Measurements from ENCODE around the gene KCNB1.

The KCNB1 gene

DNA sequence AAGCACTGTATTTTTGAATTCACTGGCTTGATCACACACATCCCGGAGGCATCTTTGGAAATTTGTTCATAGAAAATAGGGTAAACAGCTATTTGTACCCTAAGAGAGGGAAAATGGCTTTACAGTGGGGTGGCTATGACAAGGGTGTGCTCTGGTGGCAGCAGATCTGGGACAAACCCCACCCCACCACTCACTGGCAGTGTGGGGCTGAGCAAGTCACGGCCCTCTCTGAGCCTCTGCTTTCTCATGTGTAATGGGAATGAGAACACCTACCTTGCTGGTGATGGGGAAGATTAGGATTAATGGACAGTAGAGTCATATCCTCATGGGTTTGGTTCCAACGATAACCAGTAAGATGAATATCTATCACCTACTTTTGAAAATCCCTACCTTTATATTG lies 78.0 kb downstream of the KCNB1 start:
- DNase-seq (ENCODE audit: insufficient read length), result no peak
- FAIRE-seq, result no peak
- TF ChIP-seq POLR2A (IDR thresholded peaks at IDR 0.05; ENCODE audit: low read depth, low read length), result no peak
- TF ChIP-seq TAF1 (IDR thresholded peaks at IDR 0.05; ENCODE audit: borderline replicate concordance, low read depth, low read length), result no peak
- no peak for TF ChIP-seq POLR2AphosphoS5 (IDR thresholded peaks at IDR 0.05; ENCODE audit: low read depth, low read length)

DNA sequence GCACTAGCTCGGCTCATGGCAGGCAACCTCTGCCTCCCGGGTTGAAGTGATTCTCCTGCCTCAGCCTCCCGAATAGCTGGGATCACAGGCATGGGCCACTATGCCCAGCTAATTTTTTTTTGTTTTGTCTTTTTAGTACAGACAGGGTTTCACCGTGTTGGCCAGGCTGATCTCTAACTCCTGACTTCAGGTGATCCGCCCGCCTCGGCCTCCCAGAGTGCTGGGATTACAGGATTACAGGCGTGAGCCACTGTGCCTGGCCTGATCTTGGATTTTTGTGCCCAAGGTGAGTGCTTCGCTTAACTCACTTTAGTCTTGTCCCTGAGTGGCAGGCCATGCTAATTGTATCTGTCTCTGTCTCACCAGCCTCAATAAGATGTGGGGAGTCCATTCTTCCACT lies 78.6 kb downstream of the KCNB1 start:
- TF ChIP-seq POLR2AphosphoS5 (IDR thresholded peaks at IDR 0.05; ENCODE audit: low read depth, low read length), result no peak
- TF ChIP-seq TAF1 (IDR thresholded peaks at IDR 0.05; ENCODE audit: borderline replicate concordance, low read depth, low read length), result no peak
- TF ChIP-seq POLR2A (IDR thresholded peaks at IDR 0.05; ENCODE audit: low read depth, low read length), result no peak
- FAIRE-seq, result no peak

GRCh38 chr20:49403012-49403411 lies 79.5 kb downstream of the KCNB1 start:
- no peak for FAIRE-seq

More for the DNA sequence above, 78.6 kb downstream of the KCNB1 start:
- DNase-seq (ENCODE audit: insufficient read length), result no peak

GRCh38 chr20:49400904-49401303 lies 81.6 kb downstream of the KCNB1 start:
- no peak for TF ChIP-seq POLR2AphosphoS5 (IDR thresholded peaks at IDR 0.05; ENCODE audit: low read depth, low read length)
- no peak for TF ChIP-seq POLR2A (IDR thresholded peaks at IDR 0.05; ENCODE audit: low read depth, low read length)
- TF ChIP-seq TAF1 (IDR thresholded peaks at IDR 0.05; ENCODE audit: borderline replicate concordance, low read depth, low read length), result no peak
- FAIRE-seq (no peak), DNase-seq (ENCODE audit: insufficient read length) (no peak)

More at GRCh38 chr20:49403012-49403411, 79.5 kb downstream of the KCNB1 start:
- TF ChIP-seq POLR2AphosphoS5 (IDR thresholded peaks at IDR 0.05; ENCODE audit: low read depth, low read length) (no peak), TAF1 (IDR thresholded peaks at IDR 0.05; ENCODE audit: borderline replicate concordance, low read depth, low read length) (no peak), POLR2A (IDR thresholded peaks at IDR 0.05; ENCODE audit: low read depth, low read length) (no peak)
- DNase-seq (ENCODE audit: insufficient read length), result no peak

- DNase-seq (ENCODE audit: insufficient read length) (no peak), FAIRE-seq (no peak)
- TF ChIP-seq POLR2A (IDR thresholded peaks at IDR 0.05; ENCODE audit: low read depth, low read length) (no peak), POLR2AphosphoS5 (IDR thresholded peaks at IDR 0.05; ENCODE audit: low read depth, low read length) (no peak), TAF1 (IDR thresholded peaks at IDR 0.05; ENCODE audit: borderline replicate concordance, low read depth, low read length) (no peak)
Observed at GRCh38 chr20:49400410-49400809, 82.1 kb downstream of the KCNB1 start.

GRCh38 chr20:49399329-49399728 lies 83.1 kb downstream of the KCNB1 start:
- TF ChIP-seq TAF1 (IDR thresholded peaks at IDR 0.05; ENCODE audit: borderline replicate concordance, low read depth, low read length) (no peak), POLR2AphosphoS5 (IDR thresholded peaks at IDR 0.05; ENCODE audit: low read depth, low read length) (no peak), POLR2A (IDR thresholded peaks at IDR 0.05; ENCODE audit: low read depth, low read length) (no peak)
- DNase-seq (ENCODE audit: insufficient read length), result no peak
- FAIRE-seq, result no peak

DNA sequence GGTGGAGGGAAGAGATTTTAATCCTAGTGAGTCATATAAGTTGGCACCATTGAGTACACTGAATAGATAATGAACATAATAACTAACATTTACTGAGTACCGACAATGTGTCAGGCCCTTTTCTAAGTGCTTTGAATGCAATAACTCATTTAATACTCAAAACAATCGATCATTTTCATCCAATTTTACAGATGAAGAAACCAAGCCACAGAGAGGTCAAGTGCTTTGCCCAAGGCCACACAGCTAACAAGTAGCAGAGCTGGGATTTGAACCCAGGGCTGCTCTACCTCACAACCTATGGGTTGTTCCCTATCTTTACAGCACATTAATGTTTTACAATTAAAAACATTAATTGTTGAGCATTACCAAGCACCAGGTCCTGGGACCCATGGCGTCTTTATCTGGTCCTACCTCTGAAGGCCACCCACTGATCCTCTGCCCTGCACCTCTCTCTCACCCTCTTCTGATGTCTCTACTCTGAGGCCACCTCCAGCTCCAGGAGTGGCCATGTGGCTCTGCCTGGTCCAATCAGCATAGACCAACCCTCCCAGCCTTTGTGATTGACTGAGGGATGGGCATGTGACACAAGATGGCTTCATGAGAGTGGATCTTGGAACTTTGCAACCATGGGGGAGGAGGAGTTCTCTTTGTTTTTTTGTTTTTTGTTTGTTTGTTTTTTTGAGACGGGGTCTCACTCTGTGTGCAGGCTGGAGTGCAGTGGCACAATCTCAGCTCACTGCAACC lies 83.9 kb downstream of the KCNB1 start:
- FAIRE-seq (no peak), DNase-seq (ENCODE audit: insufficient read length) (no peak)
- TF ChIP-seq POLR2A (IDR thresholded peaks at IDR 0.05; ENCODE audit: low read depth, low read length), result no peak

DNA sequence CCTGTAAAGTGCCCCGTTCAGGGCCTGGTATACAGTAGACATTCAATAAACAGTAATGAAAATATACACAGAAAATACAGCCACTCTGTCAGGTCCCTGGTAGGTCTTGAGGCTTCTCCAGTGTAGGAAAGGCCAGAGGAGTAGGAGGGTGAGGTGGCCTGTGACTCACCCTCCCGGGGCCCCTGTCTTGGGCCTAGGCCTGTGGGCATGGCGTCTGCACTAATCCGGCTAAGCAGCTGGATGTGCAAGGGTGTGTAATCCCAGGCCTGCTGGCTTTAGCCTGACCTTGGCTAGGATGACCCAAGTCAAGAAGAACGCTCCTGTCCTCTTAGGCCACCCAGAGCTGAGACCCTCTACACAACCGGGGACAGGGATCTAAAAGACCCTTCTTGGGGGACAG lies 84.9 kb downstream of the KCNB1 start:
- DNase-seq (ENCODE audit: insufficient read length), result no peak
- no peak for FAIRE-seq
- TF ChIP-seq POLR2A (IDR thresholded peaks at IDR 0.05; ENCODE audit: low read depth, low read length), result no peak
- TF ChIP-seq TAF1 (IDR thresholded peaks at IDR 0.05; ENCODE audit: borderline replicate concordance, low read depth, low read length), result no peak
- no peak for TF ChIP-seq POLR2AphosphoS5 (IDR thresholded peaks at IDR 0.05; ENCODE audit: low read depth, low read length)

GRCh38 chr20:49396230-49396629 lies 86.2 kb downstream of the KCNB1 start:
- FAIRE-seq, result no peak
- TF ChIP-seq POLR2A (IDR thresholded peaks at IDR 0.05; ENCODE audit: low read depth, low read length) (no peak), POLR2AphosphoS5 (IDR thresholded peaks at IDR 0.05; ENCODE audit: low read depth, low read length) (no peak), TAF1 (IDR thresholded peaks at IDR 0.05; ENCODE audit: borderline replicate concordance, low read depth, low read length) (no peak)
- DNase-seq (ENCODE audit: insufficient read length), result no peak

DNA sequence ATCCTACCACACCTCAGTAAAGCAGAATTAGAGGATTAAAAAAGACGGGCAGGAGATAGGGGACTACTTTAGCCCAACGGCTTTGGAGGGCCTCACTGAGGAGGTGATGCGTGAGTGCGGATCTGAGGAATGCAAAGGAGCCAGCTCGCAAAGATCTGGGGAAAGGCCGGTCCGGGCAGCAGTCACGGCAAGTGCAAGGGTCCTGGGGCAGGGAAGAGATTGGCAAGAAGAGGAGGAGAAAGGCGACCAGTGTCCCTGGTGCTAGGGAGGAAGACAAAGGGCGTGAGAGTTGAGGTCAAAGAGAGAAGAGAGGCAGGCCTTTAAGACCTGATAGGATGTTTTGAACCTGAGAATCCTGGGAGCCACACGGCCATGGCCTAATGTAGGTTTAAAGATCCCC lies 86.8 kb downstream of the KCNB1 start:
- FAIRE-seq, result no peak

DNA sequence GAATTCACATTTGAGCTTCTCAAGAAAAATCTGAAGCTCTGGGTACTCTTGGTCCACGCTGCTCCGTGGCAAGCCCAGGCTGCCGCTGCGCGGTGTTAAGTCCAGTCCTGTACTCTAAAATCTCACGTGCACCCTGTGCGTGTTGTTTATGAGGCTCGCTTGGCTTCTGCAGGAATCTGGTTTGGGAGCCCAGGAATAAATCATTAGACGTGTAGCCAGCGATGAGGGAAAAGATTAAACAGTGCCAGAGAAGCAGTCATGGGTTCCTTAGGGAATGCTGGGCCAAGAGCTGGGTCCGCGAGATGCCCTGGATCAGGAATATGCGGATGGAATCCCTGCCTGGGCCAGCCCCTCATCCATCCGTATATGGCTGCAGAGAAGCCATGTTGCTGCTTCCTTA lies 87.3 kb downstream of the KCNB1 start:
- FAIRE-seq (no peak), DNase-seq (ENCODE audit: insufficient read length) (no peak)
- TF ChIP-seq POLR2A (IDR thresholded peaks at IDR 0.05; ENCODE audit: low read depth, low read length) (no peak), POLR2AphosphoS5 (IDR thresholded peaks at IDR 0.05; ENCODE audit: low read depth, low read length) (no peak), TAF1 (IDR thresholded peaks at IDR 0.05; ENCODE audit: borderline replicate concordance, low read depth, low read length) (no peak)

More for the DNA sequence above, 86.8 kb downstream of the KCNB1 start:
- no peak for TF ChIP-seq POLR2AphosphoS5 (IDR thresholded peaks at IDR 0.05; ENCODE audit: low read depth, low read length)
- TF ChIP-seq TAF1 (IDR thresholded peaks at IDR 0.05; ENCODE audit: borderline replicate concordance, low read depth, low read length), result no peak
- no peak for TF ChIP-seq POLR2A (IDR thresholded peaks at IDR 0.05; ENCODE audit: low read depth, low read length)
- no peak for DNase-seq (ENCODE audit: insufficient read length)

DNA sequence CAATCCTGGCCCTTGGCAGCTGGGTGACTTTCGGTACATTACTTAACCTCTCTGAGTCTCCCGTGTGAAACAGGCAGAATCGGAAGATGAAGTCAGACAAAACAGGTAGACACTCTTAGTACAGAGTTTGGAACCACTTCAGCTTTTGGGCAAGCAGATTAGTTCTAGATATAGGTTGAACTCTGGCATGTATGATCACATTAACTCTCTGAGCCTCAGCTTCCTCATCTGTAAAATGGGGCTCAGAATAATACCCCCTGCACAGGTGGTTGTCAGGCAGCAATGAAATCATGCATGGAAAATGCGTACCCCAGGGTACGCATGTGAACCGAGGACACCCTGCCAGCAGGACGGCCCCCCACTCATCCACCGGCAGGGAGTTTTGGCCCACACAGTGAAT lies 87.7 kb downstream of the KCNB1 start:
- DNase-seq (ENCODE audit: insufficient read length) (no peak), FAIRE-seq (no peak)
- TF ChIP-seq POLR2A (IDR thresholded peaks at IDR 0.05; ENCODE audit: low read depth, low read length) (no peak), TAF1 (IDR thresholded peaks at IDR 0.05; ENCODE audit: borderline replicate concordance, low read depth, low read length) (no peak), POLR2AphosphoS5 (IDR thresholded peaks at IDR 0.05; ENCODE audit: low read depth, low read length) (no peak)
